NCI-H2196 treated with DMSO at 0.1 percent for 48 hours (cell line): ENCODE data around the gene BUD13.

Source experiments
- DNase-seq: peaks from one replicate; lab custom pipeline; 2025; ENCODE audit not compliant: unreplicated experiment; lab: John Stamatoyannopoulos, UW

The BUD13 gene

DNA sequence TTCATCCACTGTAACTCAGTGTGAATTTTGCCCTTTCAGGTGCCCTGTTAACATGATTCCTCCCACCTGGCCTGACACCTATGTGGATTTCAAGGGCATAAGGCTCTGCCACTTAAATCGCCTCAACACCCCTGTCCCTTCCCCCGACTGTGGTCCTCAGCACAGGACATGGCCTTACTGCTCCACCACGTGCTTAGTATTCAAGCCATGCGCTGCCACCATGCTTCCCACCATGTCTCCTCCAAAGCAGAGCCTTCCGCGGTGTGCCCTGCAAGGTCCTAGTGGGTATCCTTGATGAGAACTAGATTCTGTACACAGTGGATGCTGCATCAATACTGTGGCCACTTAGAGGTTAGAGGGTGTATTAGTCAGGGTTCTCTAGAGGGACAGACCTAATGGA, 51.9 kb downstream of the BUD13 start:
- no peak for DNase-seq

DNA sequence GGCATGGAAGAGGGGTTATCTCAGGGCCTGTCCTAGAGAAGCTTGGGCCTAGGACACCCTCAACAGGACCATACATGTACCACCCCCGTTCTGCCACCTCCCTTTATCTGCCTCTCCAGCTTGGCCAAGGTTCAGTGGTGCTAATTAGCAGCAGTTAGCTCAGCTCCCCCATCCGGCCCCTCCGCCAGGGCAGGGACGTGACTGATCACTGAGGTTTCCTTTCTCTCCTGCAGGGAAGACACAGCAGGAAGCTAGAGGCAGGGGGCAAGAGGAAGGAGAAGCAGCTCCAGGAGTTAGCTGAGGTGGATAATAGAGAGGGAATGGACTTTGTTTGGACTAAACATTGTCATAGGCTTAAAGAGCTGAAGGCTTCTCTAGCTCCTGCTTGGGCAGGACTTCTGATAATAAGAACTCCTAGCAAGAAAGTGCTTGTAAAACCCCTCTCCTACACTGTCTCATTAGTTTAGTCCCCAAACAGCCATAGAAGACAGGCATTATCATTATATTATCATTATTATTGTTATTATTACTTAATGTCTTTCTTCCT, 53.8 kb downstream of the BUD13 start:
- no peak for DNase-seq

DNA sequence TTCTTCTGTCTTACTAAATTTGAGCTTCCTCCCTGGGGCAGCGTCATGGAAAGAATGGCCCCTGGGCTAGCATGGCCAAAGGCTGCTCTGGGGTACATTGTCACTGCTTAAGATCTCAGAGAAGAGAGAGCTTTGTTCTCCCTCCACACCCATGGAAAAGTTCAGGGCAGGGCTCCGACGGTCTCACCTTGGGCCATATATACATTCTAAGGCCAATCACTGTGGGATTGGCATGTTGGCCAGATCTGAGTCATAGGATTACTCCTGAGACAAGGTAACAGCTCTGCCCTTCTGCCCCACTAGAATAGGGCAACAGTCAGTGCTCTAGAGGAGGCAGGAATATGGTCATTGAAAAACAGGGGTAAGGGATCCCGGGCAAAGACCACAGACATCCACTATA, 56.2 kb downstream of the BUD13 start:
- DNase-seq, result no peak

- no peak for DNase-seq
These were observed 57.4 kb downstream of the BUD13 start for GRCh38 chr11:116715383-116715782.

DNA sequence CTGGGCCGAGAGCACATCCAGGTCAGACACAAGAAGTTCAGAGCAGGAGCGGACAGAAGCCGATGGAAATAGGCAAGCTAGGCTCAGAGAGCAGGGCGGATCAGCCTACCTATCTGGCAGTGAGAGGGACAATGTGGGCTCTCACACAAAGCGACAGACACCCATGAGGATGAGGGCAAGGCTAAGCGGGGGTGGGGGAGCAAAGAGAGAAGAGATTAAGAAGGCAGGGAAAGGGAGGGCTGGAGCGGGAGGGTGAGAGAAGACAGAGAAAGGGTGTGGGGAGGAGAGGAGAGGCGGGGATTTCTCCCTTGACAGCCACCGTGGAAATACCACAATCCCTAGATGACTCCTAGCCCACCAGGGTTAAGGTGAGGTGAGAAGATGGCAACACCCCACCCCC, 57.9 kb downstream of the BUD13 start:
- DNase-seq, result no peak

- no peak for DNase-seq
These were observed 60.4 kb downstream of the BUD13 start for GRCh38 chr11:116712428-116712827.

DNA sequence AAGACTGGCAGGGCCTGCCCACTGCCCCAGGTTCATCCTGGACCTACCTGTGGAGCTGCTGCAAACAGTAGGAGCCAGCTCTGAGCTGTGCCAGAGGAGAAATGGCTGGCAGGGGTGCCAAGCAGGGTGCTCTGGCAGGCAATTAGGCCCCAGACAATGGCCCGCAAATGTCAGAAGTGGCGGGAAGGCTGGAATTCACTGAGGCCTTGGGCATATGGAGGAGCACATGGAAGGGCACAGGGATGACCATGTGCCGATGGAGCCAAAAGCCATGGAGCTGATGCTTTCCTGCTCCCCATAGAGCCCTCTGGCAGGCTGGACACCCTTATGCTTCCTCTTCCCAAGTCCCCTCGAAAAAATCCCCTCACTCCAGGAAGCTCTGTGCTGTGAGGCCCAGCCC, 62.0 kb downstream of the BUD13 start:
- no peak for DNase-seq

GRCh38 chr11:116710001-116710674, 62.6 kb downstream of the BUD13 start:
- no peak for DNase-seq

DNA sequence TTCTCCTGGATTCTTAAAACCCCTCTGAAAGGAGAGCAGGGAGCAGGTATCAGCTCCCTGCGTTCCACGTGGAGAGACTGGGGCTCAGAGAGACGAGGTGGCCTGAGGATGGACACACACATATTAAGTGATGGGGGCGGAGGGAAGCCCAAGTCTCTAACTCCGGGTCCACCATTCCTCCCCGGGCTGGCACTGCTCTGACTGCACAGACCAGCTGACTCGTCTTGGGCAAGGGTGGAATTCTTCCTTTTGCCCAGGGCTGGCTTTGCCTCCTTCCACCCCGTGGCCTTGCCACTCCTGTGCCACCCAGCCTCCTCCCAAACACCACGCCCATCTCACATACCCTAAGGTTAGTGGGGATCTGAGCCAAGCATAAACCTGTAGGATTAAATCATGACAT, 65.0 kb downstream of the BUD13 start:
- no peak for DNase-seq

- no peak for DNase-seq
These were observed 65.6 kb downstream of the BUD13 start for GRCh38 chr11:116707161-116707629.

- no peak for DNase-seq
These were observed 69.4 kb downstream of the BUD13 start for GRCh38 chr11:116703421-116703820.

DNA sequence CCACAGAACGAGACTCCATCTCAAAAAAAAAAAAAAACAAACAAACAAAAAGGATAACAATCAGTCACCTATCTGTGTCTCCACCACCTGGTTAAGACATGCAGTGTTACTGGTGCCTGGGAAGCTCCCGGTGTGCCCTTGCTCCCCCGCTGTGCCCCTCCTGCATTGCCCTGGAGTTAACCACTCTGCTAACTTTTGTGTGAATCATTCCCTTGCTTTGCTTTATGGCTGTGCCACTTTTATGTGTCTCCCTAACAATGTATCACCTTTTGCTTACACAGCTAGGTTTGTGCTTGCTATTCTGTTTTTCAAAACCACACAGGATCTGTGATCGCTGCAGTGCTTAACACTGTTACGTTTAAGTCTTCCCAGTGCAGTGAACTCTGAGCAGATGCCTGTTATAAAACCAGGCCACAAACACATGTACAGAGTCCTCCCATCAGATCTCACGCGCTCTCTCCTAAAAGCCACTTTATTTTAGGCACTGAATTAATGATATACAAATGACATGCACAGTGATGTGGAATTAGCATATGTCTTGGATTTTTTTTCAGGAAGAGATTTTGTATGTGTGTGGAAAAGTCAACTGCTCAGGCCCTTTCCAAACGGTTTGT, 69.9 kb downstream of the BUD13 start:
- no peak for DNase-seq

DNA sequence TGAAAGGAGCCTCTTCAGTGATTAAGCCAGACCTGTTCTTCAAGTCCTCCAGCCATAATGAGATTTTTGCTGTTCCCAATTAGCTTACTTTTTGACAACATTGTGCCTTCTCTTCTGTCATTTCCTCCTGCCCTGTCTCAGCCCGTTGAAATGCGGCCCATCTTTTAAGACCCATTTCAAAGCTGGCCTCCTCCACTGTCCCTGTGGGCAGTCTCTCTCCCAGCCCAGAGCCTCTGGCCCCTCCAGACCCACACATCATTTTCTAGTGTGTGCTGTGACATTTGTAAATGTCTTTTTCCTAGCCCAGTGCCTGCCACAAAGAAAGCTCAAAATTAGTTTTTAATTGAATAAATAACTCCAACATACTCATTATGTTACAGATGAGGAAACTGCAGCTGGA, 70.9 kb downstream of the BUD13 start:
- no peak for DNase-seq

GRCh38 chr11:116701297-116701801, 71.4 kb downstream of the BUD13 start:
- no peak for DNase-seq

DNA sequence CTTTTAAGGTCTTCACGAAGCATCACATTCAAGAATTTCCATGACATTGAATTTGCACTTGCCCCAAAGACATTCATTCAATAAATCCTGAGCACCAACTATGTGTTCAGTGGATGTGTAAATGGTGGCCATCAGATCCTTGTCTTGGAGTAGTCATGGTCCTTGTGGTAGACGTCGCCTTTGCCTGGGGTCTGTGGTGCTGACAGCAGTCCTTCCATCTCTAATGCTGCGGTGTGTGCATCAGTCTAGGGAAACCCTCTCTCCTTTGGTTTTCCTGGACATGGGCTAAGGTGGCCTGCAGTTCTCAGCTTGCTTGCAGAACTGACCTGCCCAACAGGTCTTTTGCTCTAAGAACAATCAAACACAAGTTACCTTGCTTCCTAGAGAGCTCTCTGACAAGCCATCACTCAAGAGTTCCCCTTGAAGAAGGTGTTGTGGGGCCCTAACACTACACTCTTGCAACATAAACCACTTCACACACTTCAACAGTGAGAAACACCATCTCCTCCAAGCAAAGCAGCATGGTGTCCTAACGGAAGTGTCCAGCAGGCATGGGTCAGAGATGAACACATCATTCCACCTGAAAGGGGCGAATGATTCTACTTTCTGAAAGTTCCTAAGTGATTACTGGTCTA, 72.1 kb downstream of the BUD13 start:
- DNase-seq, result no peak
